Vagina (tissue), 2 donors: ENCODE measurements around the gene GPC5. TPM values are rescaled to one million over a fixed set of nuclear protein-coding genes. Genes with fewer than 3 reads are reported as not detected.

Experiments
- DNase-seq, 2 donors: peaks; one replicate each; pipeline ENCODE4 v3.0.0-alpha.2; 2017; ENCODE audit errors: extremely low spot score in 2 of 2
- H3K27ac ChIP-seq: fragments of 200-600 bp; sonication (generic); one replicate; pipeline ENCODE4 v1.5.1; 2019
- H3K27me3 ChIP-seq: fragments of 200-600 bp; sonication (generic); one replicate; pipeline ENCODE4 v1.5.1; 2019
- H3K36me3 ChIP-seq, 2 donors: fragments of 200-600 bp; sonication (generic); one replicate each; pipeline ENCODE4 v1.5.1; 2017 to 2019
- H3K4me1 ChIP-seq: fragments of 200-600 bp; sonication (generic); one replicate; pipeline ENCODE4 v1.5.1; 2019
- H3K4me3 ChIP-seq, 2 donors: fragments of 200-600 bp; sonication (generic); 1 replicate in 1 of 2; 2 replicates in 1 of 2; pipeline ENCODE4 v1.5.1; 2016 to 2019
- H3K9me3 ChIP-seq: fragments of 200-600 bp; sonication (generic); one replicate; pipeline ENCODE4 v1.5.1; 2019
- POLR2A ChIP-seq, 2 donors: fragments of 450-650 bp; IDR thresholded peaks; one replicate each; pipeline ENCODE4 v1.6.1; 2017; ENCODE audit warnings: antibody characterized with exemption in 2 of 2, mild to moderate bottlenecking in 2 of 2, moderate library complexity in 2 of 2
- POLR2AphosphoS5 ChIP-seq, 2 donors: sonication (generic); formaldehyde crosslinking; IDR thresholded peaks; one replicate each; pipeline ENCODE4 v1.9.0; 2017; ENCODE audit warnings: antibody characterized with exemption in 2 of 2, mild to moderate bottlenecking in 2 of 2, low read depth in 1 of 2; ENCODE audit not compliant: insufficient read depth in 1 of 2
- intact Hi-C: fragments of 100-400 bp; cut with DNase I; formaldehyde crosslinking; loops from one replicate; pipeline ENCODE4 v1.15.1; 2023
- total RNA-seq: library from RNA; depleted of rRNA; stranded (reverse); fragments of >200 nt; gene quantifications from one replicate; pipeline ENCODE4 v1.2.3, GENCODE V29; 2016
- TF ChIP-seq, protein P1 (sequence below), 3 experiments: fragments of 450-650 bp in 2 of 3; fragments of 200-600 bp in 1 of 3; sonication (generic) in 1 of 3; IDR thresholded peaks; one replicate each; pipeline ENCODE4 v1.5.1; 2017 to 2019; ENCODE audit warnings: antibody characterized with exemption in 3 of 3, mild to moderate bottlenecking in 2 of 3, moderate library complexity in 2 of 3

Gene GPC5
- total RNA-seq, 1 donor from 2014 or later, result 1.7 TPM

DNA sequence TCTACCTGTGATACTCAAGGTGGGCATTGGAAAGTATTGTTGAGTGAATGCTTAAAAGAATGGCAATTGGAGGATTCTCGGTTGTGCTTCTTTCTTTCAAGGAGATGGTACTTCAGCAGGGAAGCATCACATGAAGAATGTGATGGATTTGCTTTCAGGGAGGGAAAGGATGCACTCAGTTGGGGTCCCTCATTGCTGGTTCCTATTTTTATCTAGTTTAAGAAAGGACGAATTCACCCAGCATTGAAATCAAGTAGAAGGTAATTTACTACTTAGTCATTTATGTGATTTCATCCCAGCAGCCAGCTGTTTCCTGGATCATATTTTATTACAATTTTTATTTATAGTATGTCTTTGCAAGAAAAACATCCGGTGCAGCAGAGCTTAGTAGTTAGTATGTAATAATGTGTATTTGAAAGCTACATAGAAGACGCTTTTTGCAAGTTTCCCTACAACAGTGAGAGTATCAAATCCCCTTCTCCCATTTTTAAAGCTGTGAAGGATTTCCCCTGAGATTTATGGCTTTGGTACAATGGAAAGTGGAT lies 417.9 kb downstream of the GPC5 start:
- Histone ChIP-seq H3K36me3 (no peaks in the 10 kb centered on the region), H3K4me3 (no peak overlapping the region), H3K4me1 (no peaks in the 10 kb centered on the region), H3K27ac (no peak overlapping the region), H3K27me3 (no peaks in the 10 kb centered on the region), H3K9me3 (no peaks in the 10 kb centered on the region)
- TF ChIP-seq POLR2A (IDR thresholded peaks at IDR 0.05) (no peak), POLR2AphosphoS5 (IDR thresholded peaks at IDR 0.05; ENCODE audit: insufficient read depth in 1 of 2, low read depth in 1 of 2) (no peak)
- TF ChIP-seq, protein P1, sequence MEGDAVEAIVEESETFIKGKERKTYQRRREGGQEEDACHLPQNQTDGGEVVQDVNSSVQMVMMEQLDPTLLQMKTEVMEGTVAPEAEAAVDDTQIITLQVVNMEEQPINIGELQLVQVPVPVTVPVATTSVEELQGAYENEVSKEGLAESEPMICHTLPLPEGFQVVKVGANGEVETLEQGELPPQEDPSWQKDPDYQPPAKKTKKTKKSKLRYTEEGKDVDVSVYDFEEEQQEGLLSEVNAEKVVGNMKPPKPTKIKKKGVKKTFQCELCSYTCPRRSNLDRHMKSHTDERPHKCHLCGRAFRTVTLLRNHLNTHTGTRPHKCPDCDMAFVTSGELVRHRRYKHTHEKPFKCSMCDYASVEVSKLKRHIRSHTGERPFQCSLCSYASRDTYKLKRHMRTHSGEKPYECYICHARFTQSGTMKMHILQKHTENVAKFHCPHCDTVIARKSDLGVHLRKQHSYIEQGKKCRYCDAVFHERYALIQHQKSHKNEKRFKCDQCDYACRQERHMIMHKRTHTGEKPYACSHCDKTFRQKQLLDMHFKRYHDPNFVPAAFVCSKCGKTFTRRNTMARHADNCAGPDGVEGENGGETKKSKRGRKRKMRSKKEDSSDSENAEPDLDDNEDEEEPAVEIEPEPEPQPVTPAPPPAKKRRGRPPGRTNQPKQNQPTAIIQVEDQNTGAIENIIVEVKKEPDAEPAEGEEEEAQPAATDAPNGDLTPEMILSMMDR (IDR thresholded peaks at IDR 0.05), result no peak
- intact Hi-C loops, result no loop called here
- DNase-seq, result no peak

DNA sequence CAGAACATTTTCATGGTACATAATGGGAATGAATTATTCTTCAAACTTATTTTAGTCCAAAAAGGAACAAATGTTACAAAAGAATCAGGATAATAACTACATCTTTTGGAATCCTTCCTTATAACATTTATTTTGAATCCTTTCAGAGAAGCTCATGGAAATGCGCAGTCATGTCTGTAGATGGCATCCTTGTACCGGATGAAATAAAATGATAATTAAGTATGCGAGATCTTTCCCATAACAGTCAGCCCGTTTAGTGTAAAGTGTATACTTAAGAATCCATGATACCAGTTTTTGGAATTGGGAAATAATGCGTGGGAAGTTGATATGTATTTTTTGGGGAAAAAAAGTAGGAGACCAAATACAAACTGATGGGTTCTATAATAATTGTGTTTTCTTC lies 418.8 kb downstream of the GPC5 start:
- Histone ChIP-seq H3K27ac (no peak overlapping the region), H3K4me3 (no peak overlapping the region), H3K9me3 (no peaks in the 10 kb centered on the region), H3K27me3 (no peaks in the 10 kb centered on the region), H3K36me3 (no peaks in the 10 kb centered on the region), H3K4me1 (no peaks in the 10 kb centered on the region)
- intact Hi-C loops, result no loop called here
- TF ChIP-seq, protein P1 (IDR thresholded peaks at IDR 0.05), result no peak
- no peak for TF ChIP-seq POLR2A (IDR thresholded peaks at IDR 0.05)
- TF ChIP-seq POLR2AphosphoS5 (IDR thresholded peaks at IDR 0.05; ENCODE audit: insufficient read depth in 1 of 2, low read depth in 1 of 2), result no peak
- no peak for DNase-seq

- H3K36me3 ChIP-seq, result no peaks in the 10 kb centered on the region
- intact Hi-C loops, result no loop called here
- no peaks in the 10 kb centered on the region for H3K27me3 ChIP-seq
- no peak overlapping the region for H3K27ac ChIP-seq
- no peak overlapping the region for H3K4me3 ChIP-seq
- no peaks in the 10 kb centered on the region for H3K9me3 ChIP-seq
- DNase-seq, result no peak
- TF ChIP-seq, protein P1 (IDR thresholded peaks at IDR 0.05), result no peak
- TF ChIP-seq POLR2A (IDR thresholded peaks at IDR 0.05) (no peak), POLR2AphosphoS5 (IDR thresholded peaks at IDR 0.05; ENCODE audit: insufficient read depth in 1 of 2, low read depth in 1 of 2) (no peak)
- H3K4me1 ChIP-seq, result no peaks in the 10 kb centered on the region
Measured at GRCh38 chr13:91824416-91824815, 426.0 kb downstream of the GPC5 start.

DNA sequence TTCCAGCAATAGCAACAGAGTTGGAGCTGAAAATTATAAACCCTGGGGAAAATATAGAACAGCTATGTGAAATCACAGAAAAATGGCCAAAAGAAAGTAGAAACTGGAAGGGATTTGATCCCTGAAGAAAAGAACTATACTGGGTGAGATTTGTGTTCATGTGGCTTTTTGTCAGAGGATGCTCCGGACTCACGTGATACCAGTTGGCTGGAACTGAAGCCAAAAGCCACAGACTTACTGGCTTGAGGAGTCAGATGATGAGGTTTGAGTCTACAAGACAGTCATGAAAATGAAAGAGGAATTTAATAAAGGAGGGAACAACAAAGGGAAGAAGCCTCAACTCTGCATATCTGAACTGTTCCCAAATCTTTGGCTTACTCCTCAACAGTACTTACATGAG lies 427.1 kb downstream of the GPC5 start:
- Histone ChIP-seq H3K36me3 (no peaks in the 10 kb centered on the region), H3K27me3 (no peaks in the 10 kb centered on the region), H3K4me1 (no peaks in the 10 kb centered on the region), H3K27ac (no peak overlapping the region), H3K9me3 (no peaks in the 10 kb centered on the region), H3K4me3 (no peak overlapping the region)
- no peak for TF ChIP-seq POLR2A (IDR thresholded peaks at IDR 0.05)
- TF ChIP-seq, protein P1 (IDR thresholded peaks at IDR 0.05), result no peak
- DNase-seq, result no peak
- intact Hi-C loops, result no loop called here

- H3K36me3 ChIP-seq, result no peaks in the 10 kb centered on the region
- no peak overlapping the region for H3K27ac ChIP-seq
- H3K9me3 ChIP-seq, result no peaks in the 10 kb centered on the region
- H3K4me3 ChIP-seq, result no peak overlapping the region
- TF ChIP-seq POLR2A (IDR thresholded peaks at IDR 0.05) (no peak), POLR2AphosphoS5 (IDR thresholded peaks at IDR 0.05; ENCODE audit: insufficient read depth in 1 of 2, low read depth in 1 of 2) (no peak)
- TF ChIP-seq, protein P1 (IDR thresholded peaks at IDR 0.05), result no peak
- H3K4me1 ChIP-seq, result no peaks in the 10 kb centered on the region
- DNase-seq, result no peak
- intact Hi-C loops, result no loop called here
- no peaks in the 10 kb centered on the region for H3K27me3 ChIP-seq
Measured at GRCh38 chr13:91836553-91836952, 438.1 kb downstream of the GPC5 start.
